Measurements from ENCODE around the gene KRTAP25-1. TPM values are rescaled to one million over a fixed set of nuclear protein-coding genes. Genes with fewer than 3 reads are reported as not detected.

Gene KRTAP25-1
- polyA plus RNA-seq, result not detected in 2 replicates
- not detected in 2 replicates for polyA minus RNA-seq

- H3K4me2 ChIP-seq (ENCODE audit: low read length), result no peak within 1 kb of the TSS
- H3K4me3 ChIP-seq (ENCODE audit: low read length), result no peak within 1 kb of the TSS
- no peaks in the 10 kb centered on the region for H3K9me3 ChIP-seq (ENCODE audit: low read length)
- TF ChIP-seq TAF1 (IDR thresholded peaks at IDR 0.05; ENCODE audit: low read depth), result no peak
- no peak for TF ChIP-seq RAD21 (conservative IDR thresholded peaks at IDR 0.05)
- no peak for TF ChIP-seq POLR2AphosphoS5 (IDR thresholded peaks at IDR 0.05)
- TF ChIP-seq MXI1 (conservative IDR thresholded peaks at IDR 0.05; ENCODE audit: poor library complexity, severe bottlenecking), result no peak
- no peak for TF ChIP-seq EZH2 (IDR thresholded peaks at IDR 0.05; ENCODE audit: borderline replicate concordance, insufficient read depth, low read length, poor library complexity, severe bottlenecking)
- no peak for TF ChIP-seq REST (IDR thresholded peaks at IDR 0.05; ENCODE audit: borderline replicate concordance)
- no peak for TF ChIP-seq SMC3 (conservative IDR thresholded peaks at IDR 0.05; ENCODE audit: poor library complexity)
- no peak for TF ChIP-seq EP300 (conservative IDR thresholded peaks at IDR 0.05; ENCODE audit: poor library complexity, severe bottlenecking)
- no peak for TF ChIP-seq CTCF (IDR thresholded peaks at IDR 0.05; ENCODE audit: poor library complexity, severe bottlenecking)
- H3F3A ChIP-seq (ENCODE audit: insufficient read depth, low read length, poor library complexity, severe bottlenecking), result no peaks in the 10 kb centered on the region
- H3K27ac ChIP-seq (ENCODE audit: low read length), result no peak within 1 kb of the TSS
- H3K9ac ChIP-seq (ENCODE audit: low read length), result no peak within 1 kb of the TSS
- H3K79me2 ChIP-seq (replicated peaks; ENCODE audit: insufficient read depth, low read length), result no peaks in the 10 kb centered on the region
- no peaks in the 10 kb centered on the region for H3K27me3 ChIP-seq (ENCODE audit: insufficient read depth, low read depth, low read length)
- H3K9me2 ChIP-seq (ENCODE audit: insufficient read depth, low read length), result no peaks in the 10 kb centered on the region
- no peaks in the 10 kb centered on the region for H4K20me1 ChIP-seq (ENCODE audit: insufficient read depth)
- H3K36me3 ChIP-seq (ENCODE audit: insufficient read depth, low read length), result no peaks in the 10 kb centered on the region
- no peak within 1 kb of the TSS for H2AFZ ChIP-seq (ENCODE audit: low read depth, low read length)
These were observed at the start of gene KRTAP25-1 for GRCh38 chr21:30289215-30289614. Gene KRTAP25-1, minus strand, starts transcription at chr21:30289514. Its CDS starts 24 bp downstream, at chr21:30289490.

GRCh38 chr21:30338717-30339116 lies 49.4 kb upstream of the KRTAP25-1 start:
- TF ChIP-seq POLR2AphosphoS5 (IDR thresholded peaks at IDR 0.05) (no peak), MXI1 (conservative IDR thresholded peaks at IDR 0.05; ENCODE audit: poor library complexity, severe bottlenecking) (no peak)
- Histone ChIP-seq H3K9ac (ENCODE audit: low read length) (no peak overlapping the region), H3K27ac (ENCODE audit: low read length) (no peak overlapping the region)

GRCh38 chr21:30337772-30338171 lies 48.5 kb upstream of the KRTAP25-1 start:
- no peaks in the 10 kb centered on the region for H3K36me3 ChIP-seq (ENCODE audit: insufficient read depth, low read length)
- no peak overlapping the region for H2AFZ ChIP-seq (ENCODE audit: low read depth, low read length)
- H3K4me2 ChIP-seq (ENCODE audit: low read length), result no peak overlapping the region
- H4K20me1 ChIP-seq (ENCODE audit: insufficient read depth), result no peaks in the 10 kb centered on the region
- H3K9me3 ChIP-seq (ENCODE audit: low read length), result no peaks in the 10 kb centered on the region
- no peaks in the 10 kb centered on the region for H3K9me2 ChIP-seq (ENCODE audit: insufficient read depth, low read length)
- H3K4me3 ChIP-seq (ENCODE audit: low read length), result no peak overlapping the region
- no peaks in the 10 kb centered on the region for H3F3A ChIP-seq (ENCODE audit: insufficient read depth, low read length, poor library complexity, severe bottlenecking)
- H3K79me2 ChIP-seq (replicated peaks; ENCODE audit: insufficient read depth, low read length), result no peaks in the 10 kb centered on the region
- no peak overlapping the region for H3K27ac ChIP-seq (ENCODE audit: low read length)
- no peaks in the 10 kb centered on the region for H3K27me3 ChIP-seq (ENCODE audit: insufficient read depth, low read depth, low read length)
- TF ChIP-seq CTCF (IDR thresholded peaks at IDR 0.05; ENCODE audit: poor library complexity, severe bottlenecking), result no peak
- no peak overlapping the region for H3K9ac ChIP-seq (ENCODE audit: low read length)

More at GRCh38 chr21:30338717-30339116, 49.4 kb upstream of the KRTAP25-1 start:
- H3K4me2 ChIP-seq (ENCODE audit: low read length), result no peak overlapping the region
- H3K27me3 ChIP-seq (ENCODE audit: insufficient read depth, low read depth, low read length), result no peaks in the 10 kb centered on the region
- H3K4me3 ChIP-seq (ENCODE audit: low read length), result no peak overlapping the region
- no peaks in the 10 kb centered on the region for H3K36me3 ChIP-seq (ENCODE audit: insufficient read depth, low read length)
- no peaks in the 10 kb centered on the region for H3K9me3 ChIP-seq (ENCODE audit: low read length)
- H4K20me1 ChIP-seq (ENCODE audit: insufficient read depth), result no peaks in the 10 kb centered on the region
- H3F3A ChIP-seq (ENCODE audit: insufficient read depth, low read length, poor library complexity, severe bottlenecking), result no peaks in the 10 kb centered on the region
- H3K9me2 ChIP-seq (ENCODE audit: insufficient read depth, low read length), result no peaks in the 10 kb centered on the region
- no peak overlapping the region for H2AFZ ChIP-seq (ENCODE audit: low read depth, low read length)
- H3K79me2 ChIP-seq (replicated peaks; ENCODE audit: insufficient read depth, low read length), result no peaks in the 10 kb centered on the region
